Stimulated activated naive CD8-positive, alpha-beta T cell treated with anti-CD3 and anti-CD28 coated beads, Interleukin-15, amount 100 ng/mL, for 72 hours (primary cell): ENCODE measurements around the gene ULBP2.
"Not testable (repeated sequence)": the region's sequence is repeated elsewhere in the genome, so short reads cannot be mapped to it uniquely, and the experiment has no call there.

ENCODE experiments used
- ATAC-seq: fragments of 150-1000 bp; cut with Tn5 transposase; 2 replicates; pipeline ENCODE4 v1.10.0; 2021; ENCODE audit warnings: mild to moderate bottlenecking, moderate library complexity
- DNase-seq, 2 donors: peaks; one replicate each; pipeline ENCODE4 v3.0.0; 2021 to 2022
- H3K27ac Mint-ChIP-seq, 2 donors: one replicate each; pipeline ENCODE4 v1.8.0; 2022; ENCODE audit warnings: mild to moderate bottlenecking in 2 of 2, mixed read lengths in 2 of 2, moderate library complexity in 2 of 2
- H3K27me3 Mint-ChIP-seq: one replicate; pipeline ENCODE4 v1.8.0; 2022; ENCODE audit warnings: mixed read lengths
- H3K4me1 Mint-ChIP-seq: one replicate; pipeline ENCODE4 v1.8.0; 2022; ENCODE audit warnings: mild to moderate bottlenecking, mixed read lengths
- H3K4me3 Mint-ChIP-seq, 2 donors: one replicate each; pipeline ENCODE4 v1.8.0; 2022; ENCODE audit warnings: mild to moderate bottlenecking in 2 of 2, mixed read lengths in 2 of 2, moderate library complexity in 1 of 2
- H3K9me3 Mint-ChIP-seq, 2 donors: one replicate each; pipeline ENCODE4 v1.8.0; 2022; ENCODE audit warnings: mixed read lengths in 2 of 2

Gene ULBP2

DNA sequence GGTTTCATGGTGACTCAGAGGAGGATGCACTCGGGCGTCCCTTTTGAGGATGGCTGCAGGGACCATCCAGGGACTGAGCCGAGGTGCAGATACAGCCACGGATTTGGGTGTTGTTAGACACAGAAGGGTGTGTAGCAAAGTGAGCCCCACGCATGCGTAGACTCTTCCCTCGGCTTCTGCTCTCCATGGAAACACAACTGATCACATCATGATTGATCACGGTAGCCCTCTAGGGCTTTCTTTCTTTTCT is 21.3 kb downstream of the ULBP2 start:
- Mint-ChIP-seq H3K27me3 (peaks cover 93% of the 10 kb centered on the region), H3K27ac (peak overlapping the region; percentile 97 to 98), H3K9me3 (no peaks in the 10 kb centered on the region), H3K4me3 (peak overlapping the region; percentile 85), H3K4me1 (peaks cover 56% of the 10 kb centered on the region)
- DNase-seq (peak; percentile 59 to 67), ATAC-seq (peak; percentile 53)

DNA sequence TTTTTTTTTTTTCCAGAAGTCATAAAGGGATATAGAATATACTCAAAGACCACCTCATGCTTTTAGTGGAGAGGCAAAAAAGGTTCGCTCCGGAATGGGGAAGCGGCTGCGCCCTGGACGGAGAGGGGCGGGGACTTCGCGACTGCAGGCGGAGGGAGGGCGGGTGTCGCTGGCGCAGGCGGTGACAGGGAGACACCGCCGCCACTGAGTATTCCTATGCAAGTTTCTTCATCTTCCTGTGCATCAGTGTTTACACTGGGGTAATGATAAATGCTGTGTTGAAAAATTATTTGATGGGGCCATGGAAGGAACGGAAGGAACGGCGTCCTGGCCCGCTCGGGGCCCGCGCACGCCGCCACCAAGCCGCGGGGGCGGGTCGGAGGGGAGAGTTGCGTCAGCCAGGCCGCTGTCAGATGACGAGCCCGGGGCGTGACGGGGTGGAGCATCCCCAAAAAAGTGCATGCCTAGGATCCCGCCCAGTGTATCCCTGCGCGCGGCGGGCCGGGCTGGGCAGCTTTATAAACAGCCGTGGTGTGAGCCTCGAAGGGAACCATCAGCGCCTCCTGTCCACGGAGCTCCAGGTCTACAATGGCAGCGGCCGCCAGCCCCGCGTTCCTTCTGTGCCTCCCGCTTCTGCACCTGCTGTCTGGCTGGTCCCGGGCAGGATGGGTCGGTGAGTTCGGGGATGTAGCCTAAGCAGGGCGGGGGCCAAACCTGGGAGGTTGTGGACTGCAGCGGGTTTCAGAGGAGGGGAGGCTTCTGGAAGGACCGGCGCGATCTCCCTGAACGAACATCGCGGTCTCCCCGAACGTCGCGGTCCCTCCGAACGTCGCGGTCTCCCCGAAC is 21.9 kb downstream of the ULBP2 start, which contains the start of gene ULBP1:
TSS of gene ULBP1 (plus strand) at position 482 of the 846 bp plus-strand sequence. CDS start at position 589, 107 bp downstream.
- H3K27me3 Mint-ChIP-seq, result peaks cover 93% of the 10 kb centered on the region
- no peaks in the 10 kb centered on the region for H3K9me3 Mint-ChIP-seq
- H3K27ac Mint-ChIP-seq, result peak within 1 kb of the TSS; percentile 97 to 98

DNA sequence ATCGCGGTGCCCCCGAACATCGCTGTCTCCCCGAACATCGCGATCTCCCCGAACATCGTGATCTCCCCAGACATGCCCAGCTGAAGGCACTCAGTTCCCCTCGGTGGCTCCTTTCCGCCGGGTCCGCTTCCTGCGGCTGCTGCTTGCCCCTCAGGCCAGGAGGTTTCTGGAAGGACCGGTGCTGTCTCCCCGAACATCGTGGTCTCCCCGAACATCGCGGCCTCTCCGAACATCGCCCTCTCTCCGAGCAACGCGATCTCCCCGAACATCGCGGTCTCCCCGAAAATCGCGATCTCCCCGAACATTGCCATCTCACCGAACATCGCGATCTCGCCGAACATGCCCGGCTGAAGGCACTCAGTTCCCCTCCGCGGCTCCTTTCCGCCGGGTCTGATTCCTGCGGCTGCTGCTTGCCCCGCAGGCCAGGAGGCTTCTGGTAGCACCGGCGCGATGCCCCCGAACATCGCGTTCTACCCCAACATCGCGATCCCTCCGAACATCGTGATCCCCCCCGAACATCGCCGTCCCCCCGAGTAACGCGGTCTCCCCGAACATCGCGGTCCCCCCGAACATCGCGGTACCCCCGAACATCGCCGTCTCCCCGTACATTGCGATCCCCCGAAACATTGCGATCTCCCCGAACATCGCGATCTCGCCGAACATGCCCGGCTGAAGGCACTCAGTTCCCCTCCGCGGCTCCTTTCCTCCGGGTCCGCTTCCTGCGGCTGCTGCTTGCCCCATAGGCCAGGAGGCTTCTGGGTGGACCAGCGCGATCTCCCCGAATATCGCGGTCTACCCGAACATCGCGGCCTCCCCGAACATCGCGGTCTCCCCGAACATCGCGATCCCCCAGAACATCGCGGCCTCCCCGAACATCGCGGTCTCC is 22.7 kb downstream of the ULBP2 start:
- ATAC-seq, result no peak
- peak; percentile 28 to 34 for DNase-seq
- H3K9me3 Mint-ChIP-seq, result no peaks in the 10 kb centered on the region
- peak overlapping the region; percentile 97 to 98 for H3K27ac Mint-ChIP-seq
- peak overlapping the region; percentile 85 for H3K4me3 Mint-ChIP-seq
- peaks cover 59% of the 10 kb centered on the region for H3K4me1 Mint-ChIP-seq
- peaks cover 93% of the 10 kb centered on the region for H3K27me3 Mint-ChIP-seq

More for the DNA sequence above, 21.9 kb downstream of the ULBP2 start, which contains the start of gene ULBP1:
- Mint-ChIP-seq H3K4me3 (peak within 1 kb of the TSS; percentile 85), H3K4me1 (peaks cover 62% of the 10 kb centered on the region)
- DNase-seq, result peak; percentile 85 to 88
- peak; percentile 82 for ATAC-seq

DNA sequence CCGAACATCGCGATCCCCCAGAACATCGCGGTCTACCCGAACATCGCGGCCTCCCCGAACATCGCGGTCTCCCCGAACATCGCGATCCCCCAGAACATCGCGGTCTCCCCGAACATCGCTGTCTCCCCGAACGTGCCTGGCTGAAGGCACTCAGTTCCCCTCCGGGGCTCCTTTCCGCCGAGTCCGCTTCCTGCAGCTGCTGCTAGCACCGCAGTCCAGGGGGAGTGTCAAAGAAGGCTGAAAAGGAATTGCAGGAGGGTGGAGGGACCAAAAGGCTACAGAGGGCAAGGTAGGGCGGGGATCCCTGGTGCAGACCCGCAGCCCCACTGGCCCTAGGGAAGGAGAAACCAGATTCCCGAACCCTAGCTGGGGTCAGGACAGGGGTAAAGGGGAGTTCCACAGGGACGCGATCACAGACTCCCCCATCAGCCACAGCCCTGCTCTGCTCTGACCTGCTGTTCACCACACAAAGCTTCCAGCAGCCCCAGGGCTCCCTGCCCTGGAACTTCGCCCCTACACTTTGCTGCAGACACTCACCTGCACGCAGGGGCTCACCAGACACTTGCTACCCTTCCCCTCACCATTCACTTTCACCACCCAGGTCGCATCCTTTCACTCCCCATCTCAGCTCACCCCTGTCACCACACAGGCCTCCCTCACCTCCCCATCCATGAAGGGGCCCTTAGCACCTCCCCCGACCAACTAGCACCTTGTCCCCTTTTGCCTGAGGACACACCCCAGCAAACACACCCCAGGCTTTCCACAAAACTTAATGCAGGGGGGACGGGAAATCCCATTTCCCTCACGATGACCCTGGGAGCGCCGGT is 23.6 kb downstream of the ULBP2 start:
- no peak for ATAC-seq
- Mint-ChIP-seq H3K9me3 (no peaks in the 10 kb centered on the region), H3K4me3 (peak overlapping the region; percentile 85), H3K27ac (peak overlapping the region; percentile 97 to 98), H3K4me1 (peaks cover 54% of the 10 kb centered on the region), H3K27me3 (peaks cover 93% of the 10 kb centered on the region)
- DNase-seq, result peak; percentile 29 to 32

DNA sequence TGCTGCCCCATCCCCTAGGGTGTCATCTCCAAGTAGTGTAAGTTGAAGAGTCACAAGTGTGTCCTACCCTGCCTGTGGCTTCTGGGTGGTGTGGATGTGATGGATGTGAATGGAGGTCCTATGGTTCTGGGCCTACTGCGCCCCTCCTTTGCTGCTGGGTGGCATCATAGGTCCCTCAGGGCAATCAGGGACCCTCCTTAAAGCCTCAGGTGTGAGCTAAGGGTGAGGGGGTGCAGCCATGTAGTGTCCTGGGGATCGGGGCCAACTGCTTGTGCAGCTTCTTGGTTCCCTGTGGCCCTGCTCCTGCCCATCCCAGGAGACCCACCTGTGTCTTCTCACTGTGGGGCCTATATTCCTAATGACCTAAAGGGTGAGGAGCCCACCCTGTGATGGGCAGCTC is 24.5 kb downstream of the ULBP2 start:
- H3K4me1 Mint-ChIP-seq, result peaks cover 54% of the 10 kb centered on the region
- H3K9me3 Mint-ChIP-seq, DNase-seq, ATAC-seq, H3K4me3 Mint-ChIP-seq: not testable (repeated sequence)
- peak overlapping the region in 1 of 2 donors; percentile 12 for H3K27ac Mint-ChIP-seq
- H3K27me3 Mint-ChIP-seq, result peaks cover 93% of the 10 kb centered on the region

DNA sequence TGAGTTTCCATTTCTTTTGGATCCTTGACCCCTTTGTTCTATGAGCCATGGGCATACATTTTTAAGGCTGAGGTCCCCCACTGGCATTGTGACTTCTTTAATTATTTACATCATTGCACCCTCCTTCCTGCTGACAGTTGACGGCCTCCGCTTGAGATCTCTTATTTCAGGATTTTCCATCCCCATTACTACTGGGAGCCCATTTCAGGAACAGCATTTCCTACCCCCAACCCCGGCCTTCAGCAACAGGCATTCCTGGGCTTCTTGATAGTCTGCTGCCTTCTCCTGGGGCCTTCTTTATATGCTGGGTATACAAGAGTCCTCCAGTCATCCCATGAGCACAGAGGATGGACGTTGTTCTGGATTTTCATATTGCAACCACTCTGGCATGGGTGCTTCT is 25.8 kb downstream of the ULBP2 start:
- Mint-ChIP-seq H3K4me3 (no peak overlapping the region), H3K27ac (no peak overlapping the region), H3K9me3 (no peaks in the 10 kb centered on the region), H3K4me1 (peaks cover 44% of the 10 kb centered on the region), H3K27me3 (peaks cover 88% of the 10 kb centered on the region)
- no peak for DNase-seq
- no peak for ATAC-seq

DNA sequence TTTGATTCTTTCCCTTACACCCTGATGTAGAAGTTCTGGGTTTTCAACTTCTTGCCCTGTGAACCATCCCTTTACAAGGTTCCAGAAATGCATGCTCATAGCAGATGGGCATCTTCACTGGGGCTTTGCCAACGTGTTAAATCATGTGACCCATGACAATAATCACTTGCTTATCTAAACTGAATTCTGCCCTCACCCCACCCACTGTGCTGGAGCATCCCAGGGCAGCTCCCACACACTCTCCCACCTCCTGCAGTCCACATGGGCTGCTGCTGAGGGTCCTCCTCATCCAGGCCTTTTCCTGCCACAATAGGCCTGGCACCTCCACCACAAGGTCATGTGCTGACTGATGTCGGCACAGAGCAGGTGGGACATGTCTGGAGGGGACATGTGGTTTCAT is 26.2 kb downstream of the ULBP2 start:
- not testable (repeated sequence) for H3K9me3 Mint-ChIP-seq, H3K4me3 Mint-ChIP-seq, ATAC-seq, DNase-seq, H3K27ac Mint-ChIP-seq
- H3K4me1 Mint-ChIP-seq, result peaks cover 40% of the 10 kb centered on the region
- H3K27me3 Mint-ChIP-seq, result peaks cover 88% of the 10 kb centered on the region

DNA sequence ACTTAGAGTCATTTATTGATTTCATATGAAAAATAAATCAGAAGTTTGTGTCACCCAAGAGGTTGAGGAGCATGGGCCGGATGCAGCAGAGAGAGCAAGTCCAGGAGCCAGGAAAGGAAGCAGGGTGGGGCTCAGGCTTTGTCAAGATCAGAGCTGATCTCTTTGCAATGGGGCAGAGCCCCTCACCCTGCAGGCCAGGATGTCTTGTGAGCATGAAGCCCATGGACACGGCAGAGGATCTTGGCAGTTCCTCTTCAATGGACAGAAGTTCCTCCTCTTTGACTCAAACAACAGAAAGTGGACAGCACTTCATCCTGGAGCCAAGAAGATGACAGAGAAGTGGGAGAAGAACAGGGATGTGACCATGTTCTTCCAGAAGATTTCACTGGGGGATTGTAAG is 27.1 kb downstream of the ULBP2 start:
- Mint-ChIP-seq H3K27me3 (peaks cover 88% of the 10 kb centered on the region), H3K4me1 (peaks cover 31% of the 10 kb centered on the region)
- not testable (repeated sequence) for DNase-seq, ATAC-seq, H3K9me3 Mint-ChIP-seq, H3K4me3 Mint-ChIP-seq, H3K27ac Mint-ChIP-seq

DNA sequence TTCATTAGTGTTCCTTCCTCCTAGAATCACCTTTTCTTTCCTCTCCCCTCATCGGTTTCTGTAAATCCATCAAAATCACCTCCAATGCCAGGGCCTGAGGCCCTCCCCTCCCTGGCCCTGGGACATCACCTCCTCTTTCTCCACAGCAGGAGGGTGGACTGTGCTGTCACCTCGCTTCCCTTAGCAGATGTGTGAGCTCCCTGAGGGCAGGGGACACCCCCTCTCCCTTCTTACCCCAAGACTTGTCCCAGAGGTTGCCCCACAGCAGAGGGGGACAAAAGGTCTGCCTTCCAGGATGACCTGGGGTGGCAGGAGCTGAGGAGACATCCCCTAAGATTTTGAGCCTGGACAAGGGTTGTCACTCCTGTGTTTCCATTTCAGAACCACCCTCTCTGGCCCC is 27.8 kb downstream of the ULBP2 start:
- Mint-ChIP-seq H3K4me3 (no peak overlapping the region), H3K4me1 (peaks cover 32% of the 10 kb centered on the region), H3K27me3 (peaks cover 88% of the 10 kb centered on the region), H3K27ac (no peak overlapping the region), H3K9me3 (no peaks in the 10 kb centered on the region)
- ATAC-seq (no peak), DNase-seq (no peak)

DNA sequence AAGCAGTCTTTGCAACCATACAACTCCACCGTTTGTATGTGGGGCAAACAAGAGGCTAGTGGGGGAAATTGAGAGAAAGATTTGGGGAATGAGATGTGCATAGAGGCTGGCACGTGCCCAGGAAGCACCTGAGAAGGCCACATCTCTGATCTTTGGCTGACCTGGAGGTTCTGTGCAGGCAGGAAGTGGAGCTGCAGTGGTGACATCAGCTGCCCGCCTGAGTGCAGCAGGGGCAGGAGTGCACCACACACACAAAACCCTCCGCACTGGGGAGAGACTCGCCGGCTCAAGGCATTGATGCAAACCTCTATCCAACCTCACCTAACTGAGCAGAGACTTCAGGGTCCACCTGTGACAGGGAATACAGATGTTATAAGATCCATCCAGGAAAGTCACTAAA is 32.6 kb downstream of the ULBP2 start:
- Mint-ChIP-seq H3K4me1 (peaks cover 17% of the 10 kb centered on the region), H3K27me3 (peaks cover 93% of the 10 kb centered on the region)
- not testable (repeated sequence) for H3K9me3 Mint-ChIP-seq, H3K4me3 Mint-ChIP-seq, H3K27ac Mint-ChIP-seq, DNase-seq
- peak; percentile 58 for ATAC-seq

DNA sequence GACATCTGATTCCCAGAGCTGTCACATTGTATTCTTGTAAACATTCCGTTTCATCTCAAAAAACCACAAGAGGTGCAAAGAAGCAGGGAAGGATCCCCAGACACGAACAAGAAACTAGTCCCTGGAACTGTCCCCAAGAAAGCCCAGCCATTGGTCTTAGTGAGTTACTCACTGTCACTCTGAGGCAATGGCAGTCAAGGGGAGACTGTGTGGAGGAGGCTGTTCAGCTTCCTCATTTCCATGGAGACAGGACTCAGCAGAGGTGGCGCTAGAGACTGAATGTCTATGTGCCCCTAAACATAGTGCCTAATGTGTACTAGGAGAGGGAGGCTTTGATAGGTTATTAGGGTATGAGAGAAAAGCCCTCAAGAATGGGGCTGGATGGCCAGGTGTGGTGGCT is 33.0 kb downstream of the ULBP2 start:
- peaks cover 17% of the 10 kb centered on the region for H3K4me1 Mint-ChIP-seq
- no peaks in the 10 kb centered on the region for H3K9me3 Mint-ChIP-seq
- H3K4me3 Mint-ChIP-seq, result no peak overlapping the region
- peak; percentile 56 for ATAC-seq
- H3K27me3 Mint-ChIP-seq, result peaks cover 93% of the 10 kb centered on the region
- no peak overlapping the region for H3K27ac Mint-ChIP-seq
- no peak for DNase-seq

DNA sequence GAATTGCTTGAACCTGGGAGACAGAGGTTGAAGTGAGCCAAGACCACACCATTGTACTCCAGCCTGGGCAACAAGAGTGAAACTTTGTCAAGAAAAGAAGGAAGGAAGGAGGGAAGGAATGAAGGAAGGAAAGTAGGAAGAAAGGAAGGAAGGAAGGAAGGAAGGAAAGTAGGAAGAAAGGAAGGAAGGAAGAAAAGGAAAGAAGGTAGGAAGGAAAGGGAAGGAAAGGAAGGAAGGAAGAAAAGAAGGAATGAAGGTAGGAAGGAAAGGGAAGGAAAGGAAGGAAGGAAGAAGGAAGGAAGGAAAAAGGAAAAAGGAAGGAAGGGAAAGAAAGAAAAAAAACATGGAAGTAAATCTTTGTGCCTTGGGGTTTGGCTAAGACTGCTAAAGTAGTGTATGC is 33.6 kb downstream of the ULBP2 start:
- ATAC-seq (no peak), DNase-seq (no peak)
- Mint-ChIP-seq H3K9me3 (no peaks in the 10 kb centered on the region), H3K4me3 (no peak overlapping the region), H3K27me3 (peaks cover 93% of the 10 kb centered on the region), H3K27ac (no peak overlapping the region), H3K4me1 (peaks cover 17% of the 10 kb centered on the region)

DNA sequence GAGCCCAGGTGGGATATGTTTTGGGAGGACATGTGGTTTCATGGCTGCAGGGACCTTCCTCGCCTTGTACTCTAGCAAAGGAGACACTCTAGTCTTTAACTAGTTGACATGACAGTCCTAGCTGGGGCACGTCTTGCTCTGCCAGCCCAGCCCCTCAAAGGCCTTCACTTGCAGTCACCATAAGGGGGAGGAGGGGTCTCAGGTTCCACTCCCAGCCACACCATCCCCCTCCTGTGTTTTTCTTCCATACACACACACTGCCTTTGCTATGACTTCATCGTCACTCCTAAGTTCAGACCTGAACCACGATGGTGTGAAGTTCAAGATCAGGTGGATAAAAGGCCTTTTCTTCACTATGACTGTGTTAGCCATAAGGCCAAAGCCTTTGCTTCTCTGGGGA is 35.4 kb downstream of the ULBP2 start:
- Mint-ChIP-seq H3K9me3 (no peaks in the 10 kb centered on the region), H3K27ac (no peak overlapping the region), H3K4me3 (no peak overlapping the region), H3K27me3 (peaks cover 98% of the 10 kb centered on the region), H3K4me1 (peaks cover 26% of the 10 kb centered on the region)
- DNase-seq (no peak), ATAC-seq (no peak)

DNA sequence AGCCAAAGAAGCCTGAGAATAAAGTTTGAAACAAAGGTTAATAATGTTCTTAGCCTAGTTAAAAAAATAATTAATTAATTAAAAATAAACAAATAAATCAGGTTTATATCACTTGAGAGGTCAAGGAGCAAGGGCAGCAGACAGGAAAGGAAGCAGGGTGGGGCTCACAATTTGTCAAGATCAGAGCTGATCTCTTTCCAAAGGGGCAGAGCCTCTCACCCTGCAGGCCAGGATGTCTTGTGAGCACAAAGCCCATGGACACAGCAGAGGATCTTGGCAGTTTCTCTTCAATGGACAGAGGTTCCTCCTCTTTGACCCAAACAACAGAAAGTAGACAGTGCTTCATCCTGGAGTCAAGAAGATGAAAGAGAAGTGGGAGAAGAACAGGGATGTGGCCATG is 36.8 kb downstream of the ULBP2 start:
- DNase-seq (no peak), ATAC-seq (no peak)
- Mint-ChIP-seq H3K9me3 (no peaks in the 10 kb centered on the region), H3K4me1 (peaks cover 32% of the 10 kb centered on the region), H3K27me3 (peaks cover 100% of the 10 kb centered on the region), H3K27ac (no peak overlapping the region), H3K4me3 (no peak overlapping the region)

DNA sequence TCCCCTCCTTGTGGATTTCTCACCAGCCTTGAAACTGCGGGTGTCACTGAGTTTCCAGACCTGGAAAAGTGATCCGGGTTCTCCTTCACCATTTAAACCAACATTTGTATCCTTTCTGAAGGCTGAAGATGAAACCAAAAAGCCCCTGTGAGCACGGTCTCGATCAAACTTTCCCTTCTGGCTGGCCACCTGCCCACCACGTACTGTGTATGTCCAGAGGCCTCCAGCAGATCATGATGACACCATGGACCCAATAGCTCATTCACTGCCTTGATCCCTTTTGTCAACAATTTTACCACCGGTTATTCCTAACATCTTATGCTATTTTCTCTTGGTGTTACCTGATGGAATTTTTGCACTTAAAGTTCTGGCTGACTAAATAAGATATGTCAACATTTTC is 37.5 kb downstream of the ULBP2 start:
- no peaks in the 10 kb centered on the region for H3K9me3 Mint-ChIP-seq
- peaks cover 29% of the 10 kb centered on the region for H3K4me1 Mint-ChIP-seq
- H3K27me3 Mint-ChIP-seq, result peaks cover 100% of the 10 kb centered on the region
- no peak overlapping the region for H3K27ac Mint-ChIP-seq
- no peak overlapping the region for H3K4me3 Mint-ChIP-seq
- ATAC-seq, result no peak
- no peak for DNase-seq
